Subcutaneous adipose tissue (tissue), 4 donors: Measurements from ENCODE around the gene OR52W1. TPM values are rescaled to one million over a fixed set of nuclear protein-coding genes. Genes with fewer than 3 reads are reported as not detected.

Experiments
- total RNA-seq, 4 donors: library from RNA; depleted of rRNA; stranded (reverse); fragments of >200 nt; gene quantifications; one replicate each; pipeline ENCODE4 v1.1.0, GENCODE V29; 2016
- TF ChIP-seq, protein P1 (sequence below): fragments of 450-650 bp; IDR thresholded peaks from one replicate; pipeline ENCODE4 v1.5.1; 2016; ENCODE audit warnings: low read depth, mild to moderate bottlenecking, control low read depth, antibody characterized with exemption, moderate library complexity

The OR52W1 gene, protein sequence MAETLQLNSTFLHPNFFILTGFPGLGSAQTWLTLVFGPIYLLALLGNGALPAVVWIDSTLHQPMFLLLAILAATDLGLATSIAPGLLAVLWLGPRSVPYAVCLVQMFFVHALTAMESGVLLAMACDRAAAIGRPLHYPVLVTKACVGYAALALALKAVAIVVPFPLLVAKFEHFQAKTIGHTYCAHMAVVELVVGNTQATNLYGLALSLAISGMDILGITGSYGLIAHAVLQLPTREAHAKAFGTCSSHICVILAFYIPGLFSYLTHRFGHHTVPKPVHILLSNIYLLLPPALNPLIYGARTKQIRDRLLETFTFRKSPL
- total RNA-seq, result not detected

DNA sequence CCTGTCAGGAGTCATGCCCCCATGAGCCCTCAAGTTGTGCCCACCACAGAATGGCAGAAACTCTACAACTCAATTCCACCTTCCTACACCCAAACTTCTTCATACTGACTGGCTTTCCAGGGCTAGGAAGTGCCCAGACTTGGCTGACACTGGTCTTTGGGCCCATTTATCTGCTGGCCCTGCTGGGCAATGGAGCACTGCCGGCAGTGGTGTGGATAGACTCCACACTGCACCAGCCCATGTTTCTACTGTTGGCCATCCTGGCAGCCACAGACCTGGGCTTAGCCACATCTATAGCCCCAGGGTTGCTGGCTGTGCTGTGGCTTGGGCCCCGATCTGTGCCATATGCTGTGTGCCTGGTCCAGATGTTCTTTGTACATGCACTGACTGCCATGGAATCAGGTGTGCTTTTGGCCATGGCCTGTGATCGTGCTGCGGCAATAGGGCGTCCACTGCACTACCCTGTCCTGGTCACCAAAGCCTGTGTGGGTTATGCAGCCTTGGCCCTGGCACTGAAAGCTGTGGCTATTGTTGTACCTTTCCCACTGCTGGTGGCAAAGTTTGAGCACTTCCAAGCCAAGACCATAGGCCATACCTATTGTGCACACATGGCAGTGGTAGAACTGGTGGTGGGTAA lies at the start of gene OR52W1:
Gene OR52W1 (plus strand): TSS at position 51 of the 637 bp plus-strand sequence. CDS start 0 bp downstream, at position 51.
- TF ChIP-seq, protein P1, sequence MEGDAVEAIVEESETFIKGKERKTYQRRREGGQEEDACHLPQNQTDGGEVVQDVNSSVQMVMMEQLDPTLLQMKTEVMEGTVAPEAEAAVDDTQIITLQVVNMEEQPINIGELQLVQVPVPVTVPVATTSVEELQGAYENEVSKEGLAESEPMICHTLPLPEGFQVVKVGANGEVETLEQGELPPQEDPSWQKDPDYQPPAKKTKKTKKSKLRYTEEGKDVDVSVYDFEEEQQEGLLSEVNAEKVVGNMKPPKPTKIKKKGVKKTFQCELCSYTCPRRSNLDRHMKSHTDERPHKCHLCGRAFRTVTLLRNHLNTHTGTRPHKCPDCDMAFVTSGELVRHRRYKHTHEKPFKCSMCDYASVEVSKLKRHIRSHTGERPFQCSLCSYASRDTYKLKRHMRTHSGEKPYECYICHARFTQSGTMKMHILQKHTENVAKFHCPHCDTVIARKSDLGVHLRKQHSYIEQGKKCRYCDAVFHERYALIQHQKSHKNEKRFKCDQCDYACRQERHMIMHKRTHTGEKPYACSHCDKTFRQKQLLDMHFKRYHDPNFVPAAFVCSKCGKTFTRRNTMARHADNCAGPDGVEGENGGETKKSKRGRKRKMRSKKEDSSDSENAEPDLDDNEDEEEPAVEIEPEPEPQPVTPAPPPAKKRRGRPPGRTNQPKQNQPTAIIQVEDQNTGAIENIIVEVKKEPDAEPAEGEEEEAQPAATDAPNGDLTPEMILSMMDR, result no peak

DNA sequence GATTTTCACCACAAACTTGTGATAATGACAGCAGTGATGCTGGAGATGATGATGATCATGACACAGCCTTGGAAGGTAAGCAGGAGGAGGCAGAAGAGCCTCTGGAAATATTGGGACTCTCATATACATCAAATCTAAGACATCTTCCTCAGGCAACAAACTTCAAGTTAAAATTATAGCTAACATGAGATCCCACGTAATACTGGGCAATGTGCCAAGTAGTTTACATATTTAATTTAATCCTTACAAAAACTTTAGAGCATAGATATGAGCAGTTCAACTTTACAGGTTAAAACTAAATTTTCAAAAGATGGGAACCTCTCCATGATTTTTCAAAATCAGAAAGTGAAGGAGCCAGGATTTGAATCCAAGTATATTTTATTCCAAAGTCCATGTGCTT lies 47.9 kb upstream of the OR52W1 start:
- TF ChIP-seq, protein P1, result no peak

DNA sequence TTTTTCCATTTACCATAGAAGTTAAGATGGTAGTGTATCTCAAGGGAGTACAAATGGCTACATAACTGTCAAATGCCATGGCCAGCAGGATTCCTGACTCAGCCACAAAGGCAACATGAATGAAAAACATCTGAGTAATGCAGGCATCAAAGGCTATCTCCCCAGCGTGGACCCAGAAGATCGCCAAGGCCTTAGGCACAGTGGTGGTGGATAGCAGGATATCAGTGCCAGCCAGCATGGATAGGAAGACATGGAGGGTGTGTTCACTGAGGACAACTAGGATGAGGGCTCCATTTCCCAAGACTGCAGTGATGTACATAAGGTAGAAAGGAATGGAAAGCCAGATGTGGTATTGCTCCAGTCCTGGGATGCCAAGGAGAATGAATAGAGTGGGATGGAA lies 46.9 kb upstream of the OR52W1 start:
- TF ChIP-seq, protein P1, result no peak

DNA sequence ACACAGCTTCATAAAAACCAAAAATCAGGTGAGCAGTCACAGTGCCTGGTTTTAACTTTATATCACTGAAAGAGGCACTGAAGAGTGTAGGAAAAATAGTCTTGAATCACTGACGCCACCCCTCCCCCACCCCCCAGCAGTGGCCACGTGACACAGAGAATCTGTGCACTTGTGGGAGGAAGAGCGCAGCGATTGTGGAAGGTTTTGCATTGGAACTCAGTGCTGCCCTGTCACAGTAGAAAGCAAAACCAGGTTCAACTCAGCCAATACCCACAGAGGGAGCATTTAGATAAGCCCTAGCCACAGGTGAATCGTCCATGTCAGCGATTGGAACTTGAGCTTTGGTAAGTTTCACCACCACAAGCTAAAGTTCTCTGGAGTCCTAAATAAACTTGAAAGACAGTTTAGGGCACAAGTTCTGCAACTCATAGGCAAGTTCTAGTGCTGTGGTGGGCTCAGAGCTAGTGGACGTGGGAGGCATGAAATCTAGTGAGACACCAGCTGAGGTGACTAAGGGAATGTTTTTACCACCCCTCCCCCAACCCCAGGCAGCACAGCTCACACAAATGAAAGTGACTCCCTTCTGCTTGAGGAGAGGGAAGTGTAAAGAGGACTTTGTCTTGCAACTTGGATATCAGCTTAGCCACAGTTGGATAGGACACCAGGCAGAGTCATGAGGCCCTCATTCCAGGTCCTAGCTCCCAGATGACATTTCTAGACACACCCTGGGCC lies 42.2 kb upstream of the OR52W1 start:
- TF ChIP-seq, protein P1, result no peak

DNA sequence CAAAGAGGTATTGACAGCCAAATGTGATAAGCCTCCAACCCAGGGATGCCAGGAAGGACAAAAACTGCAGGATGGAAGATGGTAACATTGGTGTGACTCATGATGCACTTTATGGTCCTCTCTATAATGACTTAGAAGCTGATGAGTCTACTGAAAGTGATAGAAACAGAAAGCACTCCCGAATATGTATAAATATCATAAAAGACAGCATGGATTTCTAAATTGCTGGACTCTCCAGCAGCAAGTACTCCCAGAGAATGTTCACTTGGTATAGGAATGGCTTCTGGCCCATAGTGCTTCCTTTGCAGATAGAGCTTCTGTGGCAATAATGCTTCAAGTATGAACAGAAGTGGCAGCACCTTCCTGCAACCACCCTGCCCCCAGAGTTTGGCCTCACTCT lies 28.8 kb upstream of the OR52W1 start, which contains the start of gene OR52B2:
Gene OR52B2 (minus strand): TSS at position 101 of the 400 bp plus-strand sequence. CDS start 0 bp downstream, at position 101.
- TF ChIP-seq, protein P1, result no peak

DNA sequence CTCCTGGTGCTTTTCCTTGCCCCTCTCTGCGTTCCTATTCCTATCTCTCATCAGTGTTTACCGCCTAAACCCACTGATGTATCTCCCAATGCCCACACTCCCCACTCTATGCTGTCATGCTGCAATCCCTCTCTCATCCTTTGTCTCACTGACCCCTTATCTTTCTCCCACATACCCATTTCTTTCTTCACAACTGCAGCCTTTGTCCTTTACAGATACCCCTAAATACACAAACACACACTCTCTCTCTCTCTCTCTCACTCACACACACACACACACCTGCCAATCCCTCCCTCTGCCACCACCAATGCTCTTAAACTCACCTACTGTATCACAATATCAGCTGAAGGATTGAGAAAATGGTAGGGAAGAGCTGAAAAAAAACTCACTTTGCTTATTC lies 23.6 kb upstream of the OR52W1 start:
- TF ChIP-seq, protein P1, result no peak

DNA sequence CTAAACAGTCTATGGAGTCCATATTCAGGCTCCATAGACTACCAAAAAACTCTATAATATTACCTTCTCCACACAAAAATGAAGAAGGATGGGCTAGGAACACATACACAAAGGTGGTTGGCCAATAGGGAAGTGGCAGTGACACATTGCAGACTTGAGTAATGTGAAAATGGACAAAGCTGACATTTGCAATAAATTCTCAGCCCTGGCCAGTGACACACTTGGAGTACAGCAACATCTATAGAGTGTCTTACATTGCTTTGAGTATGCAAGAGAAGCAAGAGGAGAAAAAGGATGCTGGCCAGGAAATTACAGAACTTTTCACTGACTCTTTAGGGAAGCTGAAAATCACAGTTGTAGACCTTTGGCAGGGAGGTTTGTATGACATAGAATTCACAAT lies 7.3 kb upstream of the OR52W1 start:
- TF ChIP-seq, protein P1, result no peak
